ENCODE results near the gene RGCC.

Gene RGCC

GRCh38 chr13:41511827-41512226 is 54.5 kb downstream of the RGCC start:
- DNase-seq (ENCODE audit: extremely low spot score, insufficient read length, low read depth) (no peak), FAIRE-seq (no peak)

GRCh38 chr13:41512441-41512840 is 55.1 kb downstream of the RGCC start:
- no peak for FAIRE-seq
- DNase-seq (ENCODE audit: extremely low spot score, insufficient read length, low read depth), result no peak

- no peak for FAIRE-seq
- DNase-seq (ENCODE audit: extremely low spot score, insufficient read length, low read depth), result no peak
Measured at GRCh38 chr13:41513600-41513999, 56.2 kb downstream of the RGCC start.

GRCh38 chr13:41514853-41515395 is 57.6 kb downstream of the RGCC start:
- FAIRE-seq (no peak), DNase-seq (ENCODE audit: extremely low spot score, insufficient read length, low read depth) (no peak)

GRCh38 chr13:41515491-41516139 is 58.3 kb downstream of the RGCC start:
- no peak for DNase-seq (ENCODE audit: extremely low spot score, insufficient read length, low read depth)
- no peak for FAIRE-seq

GRCh38 chr13:41516166-41516565 is 58.8 kb downstream of the RGCC start:
- no peak for DNase-seq (ENCODE audit: extremely low spot score, insufficient read length, low read depth)
- no peak for FAIRE-seq

GRCh38 chr13:41516760-41517159 is 59.4 kb downstream of the RGCC start:
- FAIRE-seq (no peak), DNase-seq (ENCODE audit: extremely low spot score, insufficient read length, low read depth) (no peak)

- DNase-seq (ENCODE audit: extremely low spot score, insufficient read length, low read depth) (no peak), FAIRE-seq (no peak)
Measured at GRCh38 chr13:41520016-41520659, 62.8 kb downstream of the RGCC start.

All from GM18507 (cell line).